Left kidney (tissue), 2 donors: ENCODE data around the gene TMEM145. TPM values are rescaled to one million over a fixed set of nuclear protein-coding genes. Genes with fewer than 3 reads are reported as not detected.
"Not testable (repeated sequence)": the region's sequence is repeated elsewhere in the genome, so short reads cannot be mapped to it uniquely, and the experiment has no call there.

Experiments
- DNase-seq: peaks from one replicate; pipeline ENCODE4 v3.0.0-alpha.2; 2013
- polyA plus RNA-seq: library from polyadenylated mRNA; unstranded; fragments of 120-200 nt; gene quantifications from one replicate; pipeline ENCODE4 v1.2.1, GENCODE V29; 2013; ENCODE audit not compliant: insufficient read length

TMEM145 gene
- polyA plus RNA-seq, 1 donor: 1.3 TPM

- no peak for DNase-seq
These were observed 989 bp downstream of the TMEM145 start for GRCh38 chr19:42313840-42314755.

DNA sequence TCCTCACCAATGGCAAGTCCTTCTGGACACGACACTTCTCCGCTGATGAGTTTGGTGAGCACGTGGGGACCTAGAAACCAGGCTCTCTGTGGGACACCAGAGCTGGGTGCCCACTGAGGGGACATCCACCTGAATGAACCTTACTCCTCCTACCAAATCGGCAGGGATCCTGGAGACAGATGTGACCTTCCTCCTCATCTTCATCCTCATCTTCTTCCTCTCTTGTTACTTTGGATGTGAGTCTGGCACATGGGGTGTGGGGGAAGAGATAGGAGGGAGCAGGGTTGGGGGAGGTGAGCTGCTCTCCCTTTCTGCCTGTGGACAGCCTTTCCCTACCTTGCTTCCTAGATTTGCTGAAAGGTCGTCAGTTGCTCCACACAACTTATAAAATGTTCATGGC, 1.9 kb downstream of the TMEM145 start:
- DNase-seq: no peak

DNA sequence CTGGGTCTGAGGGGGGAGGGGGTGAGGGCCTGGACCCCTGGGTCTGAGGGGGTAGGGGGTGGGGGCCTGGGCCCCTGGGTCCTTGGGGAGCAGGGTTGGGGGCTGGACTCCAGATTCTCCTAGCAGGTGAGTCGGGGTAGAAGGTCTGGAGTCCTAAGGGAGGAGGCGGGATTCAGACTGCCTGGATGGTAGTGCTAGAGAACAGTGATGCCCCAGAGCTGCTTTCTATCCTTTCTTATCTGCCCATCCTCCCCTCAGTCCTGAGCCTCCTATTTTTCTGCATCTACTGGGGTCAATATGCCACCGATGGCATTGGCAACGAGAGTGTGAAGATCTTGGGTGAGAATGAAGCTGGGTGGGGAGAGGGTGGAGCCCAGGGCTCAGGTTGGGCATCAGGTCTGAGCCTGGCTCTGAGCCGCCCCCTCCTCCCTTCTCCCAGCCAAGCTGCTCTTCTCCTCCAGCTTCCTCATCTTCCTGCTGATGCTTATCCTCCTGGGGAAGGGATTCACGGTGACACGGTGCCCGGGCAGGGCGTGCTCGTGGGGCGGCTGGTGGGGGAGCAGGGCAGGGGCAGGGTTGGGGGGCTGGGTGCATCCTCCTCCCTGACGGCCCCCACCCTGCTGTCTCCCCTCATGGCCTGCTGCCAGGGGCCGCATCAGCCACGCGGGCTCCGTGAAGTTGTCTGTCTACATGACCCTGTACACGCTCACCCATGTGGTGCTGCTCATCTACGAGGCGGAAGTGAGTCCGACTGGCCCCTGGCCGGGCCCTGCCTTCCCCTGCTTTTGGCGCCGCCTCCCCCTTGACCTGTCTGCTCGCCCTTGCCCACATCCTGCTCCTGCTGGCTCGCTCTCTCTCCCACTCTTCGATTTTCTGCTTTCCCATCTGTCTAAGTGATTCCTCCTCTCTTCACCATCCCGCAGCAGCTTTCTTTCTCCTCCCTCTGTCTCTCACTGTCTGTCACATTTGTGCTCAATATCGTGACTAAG, 3.4 kb downstream of the TMEM145 start:
- no peak for DNase-seq

GRCh38 chr19:42317535-42317934, 4.4 kb downstream of the TMEM145 start:
- no peak for DNase-seq

GRCh38 chr19:42322305-42322704, 9.2 kb downstream of the TMEM145 start:
- DNase-seq: no peak

DNA sequence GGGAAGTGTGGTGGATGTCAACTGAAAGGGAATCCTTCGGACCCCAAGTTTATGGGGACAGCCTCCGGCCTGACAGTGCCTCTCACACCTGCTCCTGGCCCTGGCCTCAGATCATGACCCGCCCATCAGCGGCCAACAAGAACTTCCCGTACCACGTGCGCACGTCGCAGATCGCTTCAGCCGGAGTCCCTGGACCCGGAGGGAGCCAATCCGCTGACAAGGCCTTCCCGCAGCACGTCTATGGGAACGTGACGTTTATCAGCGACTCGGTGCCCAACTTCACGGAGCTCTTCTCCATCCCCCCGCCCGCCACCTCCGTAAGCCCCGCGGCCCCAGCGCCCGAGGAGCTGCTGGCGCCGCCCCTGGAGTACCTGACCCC, 10.4 kb downstream of the TMEM145 start:
- no peak for DNase-seq

DNA sequence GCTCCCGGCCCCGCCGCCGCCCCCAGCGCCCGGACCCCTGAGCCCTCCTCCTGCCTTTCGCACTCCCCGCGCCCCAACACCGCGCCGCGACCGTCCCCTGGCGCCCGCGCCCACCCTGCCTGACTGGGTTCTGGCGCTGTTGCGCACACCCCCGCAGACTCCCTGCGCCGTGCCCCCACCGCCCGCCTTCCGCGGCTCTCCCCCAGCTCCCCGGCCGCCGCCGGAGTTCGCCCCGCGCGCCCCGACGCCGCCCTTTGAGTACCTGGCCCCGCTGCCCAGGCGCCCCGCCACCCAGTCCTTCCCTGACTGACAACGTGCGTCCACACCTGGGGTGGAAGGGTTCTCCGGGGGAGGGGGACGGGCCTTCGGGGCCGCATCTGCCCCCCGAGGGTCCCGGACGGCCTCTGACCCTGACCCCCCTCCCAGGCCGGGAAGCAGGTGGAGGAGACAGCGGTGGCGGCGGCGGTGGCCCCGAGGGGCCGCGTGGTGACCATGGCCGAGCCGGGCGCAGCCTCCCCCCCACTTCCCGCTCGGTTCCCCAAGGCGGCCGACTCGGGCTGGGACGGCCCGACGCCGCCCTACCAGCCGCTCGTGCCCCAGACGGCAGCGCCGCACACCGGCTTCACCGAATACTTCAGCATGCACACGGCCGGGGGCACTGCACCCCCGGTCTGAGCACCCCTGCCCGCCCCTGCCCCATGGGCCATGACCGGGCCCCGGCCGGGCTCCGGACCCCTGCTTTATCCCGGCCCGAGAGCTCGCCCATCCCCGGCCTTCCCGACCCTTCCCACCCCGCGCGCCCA, 10.9 kb downstream of the TMEM145 start:
- DNase-seq: no peak

- DNase-seq: no peak
These were observed 11.7 kb downstream of the TMEM145 start for GRCh38 chr19:42324655-42325307.

DNA sequence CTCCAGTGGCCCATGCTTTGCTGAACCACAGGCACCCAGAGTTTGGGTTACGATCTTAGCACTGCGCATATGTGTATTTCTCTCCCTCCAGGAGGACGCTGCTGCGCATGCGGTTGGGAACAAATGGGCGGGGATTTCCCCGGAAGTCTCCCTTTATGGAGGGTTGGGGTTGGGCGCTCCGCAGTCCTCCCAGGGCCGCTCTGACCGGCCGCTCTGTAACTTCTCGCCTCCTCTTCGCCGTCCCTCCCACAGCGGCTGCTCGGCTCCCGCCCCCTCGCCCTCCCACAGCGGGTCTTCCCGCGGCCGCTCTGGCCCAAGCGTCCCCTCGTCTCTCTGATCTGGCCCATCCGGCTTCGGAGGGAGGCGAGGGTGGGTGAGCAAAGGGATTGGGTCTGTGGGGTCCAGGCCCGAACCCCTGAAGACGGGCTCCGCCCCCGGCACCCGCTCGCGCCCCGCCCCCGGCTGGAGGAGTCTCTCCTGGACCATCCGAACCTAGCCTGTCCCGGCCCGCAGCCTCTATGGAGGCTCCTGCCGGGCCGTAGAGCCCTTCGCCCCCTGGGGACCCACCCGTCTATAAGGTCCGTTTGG, 12.3 kb downstream of the TMEM145 start, which contains the start of gene MEGF8:
Gene MEGF8, plus strand, starts transcription at position 328 of the 588 bp plus-strand sequence. CDS start 609 bp downstream, outside the sequence.
- DNase-seq: peak; percentile 99

- DNase-seq: no peak
These were observed 13.0 kb downstream of the TMEM145 start for GRCh38 chr19:42325896-42326771.

- DNase-seq: no peak
These were observed 13.9 kb downstream of the TMEM145 start for GRCh38 chr19:42326969-42327368.

GRCh38 chr19:42327381-42327780, 14.3 kb downstream of the TMEM145 start:
- DNase-seq: no peak

GRCh38 chr19:42328106-42328505, 15.0 kb downstream of the TMEM145 start:
- DNase-seq: no peak

DNA sequence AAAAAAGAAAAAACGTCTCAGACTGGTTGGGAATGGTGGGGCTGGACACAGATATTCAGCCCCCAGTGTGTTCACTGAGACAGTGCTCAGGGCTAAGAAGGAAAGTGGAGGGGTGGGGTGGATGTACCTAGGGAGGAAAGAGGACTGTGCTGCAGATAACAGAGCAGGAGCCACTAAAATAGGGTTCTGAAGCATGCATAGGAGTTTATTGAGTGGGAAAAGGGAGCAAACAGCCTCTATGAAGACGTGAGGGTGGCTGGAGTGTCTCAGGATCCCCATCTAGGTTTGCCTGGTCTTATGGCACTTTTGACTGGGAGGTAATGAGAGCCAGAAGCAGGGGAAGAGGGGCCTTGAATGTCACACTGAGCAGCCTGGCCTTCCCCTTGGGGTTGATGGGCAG, 15.7 kb downstream of the TMEM145 start:
- DNase-seq: no peak

DNA sequence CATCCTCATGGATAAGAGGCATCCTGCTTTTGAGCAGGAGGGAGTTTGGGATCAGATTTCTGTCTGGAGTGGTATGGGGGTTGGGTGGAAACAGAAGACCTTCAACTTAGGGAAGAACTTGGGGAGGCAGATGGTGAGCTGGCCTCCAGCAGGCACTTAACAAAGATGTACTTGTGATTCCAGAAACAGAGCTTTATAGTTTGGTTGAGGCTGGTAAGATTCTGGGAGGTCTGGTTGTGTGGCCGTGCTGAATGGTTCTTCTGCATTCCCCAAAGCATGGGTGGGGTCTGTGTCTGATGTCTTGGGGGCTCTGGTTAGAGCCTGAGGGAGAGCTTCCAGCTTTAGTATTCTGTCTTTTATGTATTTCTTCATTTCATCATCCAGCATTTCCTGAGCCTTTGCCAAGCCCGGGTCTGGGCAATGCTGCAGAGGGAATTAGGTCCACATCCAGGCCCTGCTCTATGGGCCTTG, 17.2 kb downstream of the TMEM145 start:
- no peak for DNase-seq

GRCh38 chr19:42331333-42331732, 18.2 kb downstream of the TMEM145 start:
- not testable (repeated sequence) for DNase-seq

DNA sequence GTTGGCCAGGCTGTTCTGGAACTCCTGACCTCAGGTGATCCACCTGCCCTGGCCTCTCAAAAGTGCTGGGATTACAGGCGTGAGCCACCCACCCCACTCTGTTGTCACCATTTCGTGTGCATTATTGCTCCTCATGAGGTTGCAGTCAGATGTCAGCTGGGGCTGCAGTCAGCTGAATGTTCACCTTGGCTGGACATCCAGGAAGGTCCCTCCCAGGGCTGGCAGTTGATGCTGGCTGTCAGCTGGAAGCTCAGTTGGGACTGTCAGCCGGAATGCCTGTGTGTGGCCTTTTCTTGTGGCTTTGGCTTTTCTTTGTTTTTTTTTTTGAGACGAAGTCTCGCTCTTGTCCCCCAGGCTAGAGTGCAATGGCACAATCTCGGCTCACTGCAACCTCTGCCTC, 18.9 kb downstream of the TMEM145 start:
- DNase-seq: no peak

- DNase-seq: no peak
These were observed 19.9 kb downstream of the TMEM145 start for GRCh38 chr19:42333018-42333417.

GRCh38 chr19:42333975-42334696, 21.0 kb downstream of the TMEM145 start:
- no peak for DNase-seq
